K562 (cell line): Measurements from ENCODE around the gene ATXN7L1.

Experiments
- CTCF ChIP-seq, 3 experiments: IDR thresholded peaks in 2 of 3; conservative IDR thresholded peaks in 1 of 3; 2 replicates each; pipeline ENCODE4 v1.5.1; 2011 to 2012; ENCODE audit warnings: low read length in 3 of 3, mild to moderate bottlenecking in 3 of 3, control low read depth in 2 of 3, improper control_type of control experiment in 1 of 3, inconsistent platforms in 1 of 3, low read depth in 1 of 3, mixed read lengths in 1 of 3, moderate library complexity in 1 of 3; ENCODE audit not compliant: insufficient read depth in 2 of 3
- USF2 ChIP-seq: sonication (generic); formaldehyde crosslinking; IDR thresholded peaks from 2 replicates; pipeline ENCODE4 v1.5.0; 2020; ENCODE audit warnings: missing genetic modification reagents

- no peak for TF ChIP-seq USF2
- TF ChIP-seq CTCF (IDR thresholded peaks at IDR 0.05 in 2 of 3, conservative IDR thresholded peaks at IDR 0.05 in 1 of 3; ENCODE audit: insufficient read depth in 2 of 3, low read depth in 1 of 3, low read length in 3 of 3), result no peak
Measured at GRCh38 chr7:105622106-105622731, 254.2 kb downstream of the ATXN7L1 start.
